NT2/D1 (cell line): Measurements from ENCODE around the gene GP1BB.

Experiments
- SUZ12 ChIP-seq: IDR thresholded peaks from 2 replicates; pipeline ENCODE4 v1.6.1; 2011; ENCODE audit not compliant: insufficient read length, insufficient read depth; ENCODE audit errors: extremely low read depth
- YY1 ChIP-seq: IDR thresholded peaks from 2 replicates; pipeline ENCODE4 v1.6.1; 2011; ENCODE audit not compliant: insufficient read length, insufficient read depth

DNA sequence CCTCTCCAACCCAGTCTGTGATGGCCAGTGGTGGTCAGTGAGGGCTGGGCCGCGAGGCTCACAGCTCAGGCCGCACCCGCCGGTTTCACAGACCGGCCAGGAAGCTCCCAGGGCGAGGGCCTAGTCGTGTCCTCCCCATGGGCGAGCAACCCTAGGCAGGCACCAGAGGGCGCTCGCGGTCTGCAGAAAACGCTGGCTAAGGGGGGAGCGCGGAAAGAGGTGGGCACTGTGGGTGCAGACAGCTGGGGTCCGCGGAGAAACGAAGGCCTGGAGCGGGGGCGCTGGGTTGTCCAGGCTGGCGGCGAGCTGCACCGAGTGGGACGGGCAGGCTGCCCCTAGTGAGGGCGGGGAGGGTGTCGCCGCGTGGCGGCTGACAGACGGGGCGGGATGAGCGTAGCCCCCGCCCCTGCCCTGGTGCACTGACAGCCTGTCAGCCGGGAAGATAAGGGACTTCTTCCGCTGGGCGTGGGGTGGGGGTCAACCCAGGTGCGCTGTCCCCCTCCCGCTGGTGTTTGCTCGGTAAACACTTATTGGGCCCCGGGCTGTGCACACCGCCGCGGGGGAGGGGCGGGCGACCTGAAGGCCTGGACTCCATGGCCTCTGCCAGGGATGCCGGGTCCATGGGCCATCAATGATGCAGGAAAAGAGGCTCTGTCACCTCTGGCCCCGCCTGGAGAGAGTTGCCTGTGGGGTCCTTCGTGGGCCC is 7.5 kb downstream of the GP1BB start:
- TF ChIP-seq SUZ12, result no peak
- no peak for TF ChIP-seq YY1
